Testis (tissue), 3 donors: ENCODE results near the gene GATA5. TPM values are rescaled to one million over a fixed set of nuclear protein-coding genes. Genes with fewer than 3 reads are reported as not detected.

Source experiments
- DNase-seq: peaks from one replicate; pipeline ENCODE4 v3.0.0-alpha.2; 2019
- H3K27ac ChIP-seq, 2 donors: fragments of 200-600 bp; sonication (generic); one replicate each; pipeline ENCODE4 v1.5.1; 2019
- H3K27me3 ChIP-seq: fragments of 200-600 bp; sonication (generic); one replicate; pipeline ENCODE4 v1.5.1; 2019
- H3K36me3 ChIP-seq: fragments of 200-600 bp; sonication (generic); one replicate; pipeline ENCODE4 v1.5.1; 2017; ENCODE audit warnings: low read depth; ENCODE audit errors: missing control alignments
- H3K4me1 ChIP-seq: fragments of 200-600 bp; sonication (generic); one replicate; pipeline ENCODE4 v1.5.1; 2019
- H3K4me3 ChIP-seq, 2 donors: fragments of 200-600 bp; sonication (generic); one replicate each; pipeline ENCODE4 v1.5.1; 2017 to 2019
- H3K9me3 ChIP-seq: fragments of 200-600 bp; sonication (generic); one replicate; pipeline ENCODE4 v1.5.1; 2017
- POLR2A ChIP-seq: fragments of 450-650 bp; IDR thresholded peaks from one replicate; pipeline ENCODE4 v1.6.1; 2017; ENCODE audit warnings: antibody characterized with exemption, mild to moderate bottlenecking, moderate library complexity
- WGBS, 2 donors: methylation state at CpG; one replicate each; pipeline ENCODE4 v1.1.5; 2018; 5-methylcytosine and 5-hydroxymethylcytosine counted together
- intact Hi-C: fragments of 100-400 bp; cut with DNase I; formaldehyde crosslinking; loops from one replicate; pipeline ENCODE4 v1.15.1; 2023; ENCODE audit warnings: low total_unique reads
- polyA plus RNA-seq: library from polyadenylated mRNA; stranded (reverse); fragments of 350-450 nt; fragmentation: Illumina TruSeq; extraction: RNeasy Lipid Tissue Mini Kit (QIAGEN cat#74804); gene quantifications from one replicate; pipeline ENCODE4 v1.2.3, GENCODE V29; 2014; ENCODE audit warnings: low read depth, low replicate concordance; ENCODE audit not compliant: insufficient read depth
- total RNA-seq, 2 donors: library from RNA; depleted of rRNA; stranded (reverse); fragments of >200 nt; gene quantifications; one replicate each; pipeline ENCODE4 v1.2.3, GENCODE V29; 2016
- TF ChIP-seq, protein P1 (sequence below), 3 experiments: fragments of 450-650 bp in 2 of 3; fragments of 200-600 bp in 1 of 3; sonication (generic) in 1 of 3; IDR thresholded peaks; one replicate each; pipeline ENCODE4 v1.5.1; 2016 to 2019; ENCODE audit warnings: antibody characterized with exemption in 3 of 3, mild to moderate bottlenecking in 2 of 3, moderate library complexity in 1 of 3

The GATA5 gene
- total and polyA plus RNA-seq, 3 donors from 2014 or later = 19.0 to 70.6 (median 54.5) TPM

DNA sequence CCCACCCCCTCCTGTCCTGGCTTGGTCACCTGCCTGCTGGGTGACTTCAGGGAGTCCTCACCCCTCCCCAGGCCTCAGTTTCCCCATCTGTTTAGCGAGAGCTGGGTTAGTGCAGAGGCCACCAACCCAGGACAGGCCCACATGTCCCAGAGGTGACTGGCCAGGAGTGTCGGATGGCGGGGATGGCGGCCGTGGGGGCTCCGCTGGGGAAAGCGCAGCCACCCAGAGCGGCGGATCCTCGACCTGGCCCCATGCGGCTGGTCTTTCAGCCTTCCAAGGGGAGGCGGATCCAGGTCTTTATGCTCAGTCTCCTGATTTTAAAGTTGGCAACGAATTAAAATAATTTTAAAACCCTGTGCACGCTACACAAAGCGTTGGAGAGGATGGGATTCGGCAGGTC, 31.0 kb upstream of the GATA5 start:
- no peaks in the 10 kb centered on the region for H3K27me3 ChIP-seq

DNA sequence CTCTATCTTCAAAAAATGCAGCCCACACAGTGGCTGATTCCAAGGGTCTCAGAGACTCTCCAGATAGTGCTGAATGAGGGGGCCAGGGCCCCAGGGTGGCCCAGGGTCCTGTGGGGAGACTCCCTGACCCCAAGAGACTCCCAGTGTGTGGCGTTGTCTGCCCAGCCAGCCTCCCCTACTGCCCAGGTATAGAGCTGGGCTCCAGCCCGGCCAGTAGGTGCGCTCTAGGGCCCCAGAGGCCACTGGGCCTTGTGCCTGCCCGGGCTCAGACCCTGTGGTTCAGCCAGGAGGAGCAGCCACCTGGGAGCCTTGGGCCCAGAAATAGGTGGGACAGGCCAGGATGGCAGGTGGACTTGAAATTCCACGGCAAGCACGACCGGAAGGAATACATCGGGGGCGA, 30.3 kb upstream of the GATA5 start:
- H3K27ac ChIP-seq = no peak overlapping the region
- no peak for DNase-seq
- TF ChIP-seq, protein P1, sequence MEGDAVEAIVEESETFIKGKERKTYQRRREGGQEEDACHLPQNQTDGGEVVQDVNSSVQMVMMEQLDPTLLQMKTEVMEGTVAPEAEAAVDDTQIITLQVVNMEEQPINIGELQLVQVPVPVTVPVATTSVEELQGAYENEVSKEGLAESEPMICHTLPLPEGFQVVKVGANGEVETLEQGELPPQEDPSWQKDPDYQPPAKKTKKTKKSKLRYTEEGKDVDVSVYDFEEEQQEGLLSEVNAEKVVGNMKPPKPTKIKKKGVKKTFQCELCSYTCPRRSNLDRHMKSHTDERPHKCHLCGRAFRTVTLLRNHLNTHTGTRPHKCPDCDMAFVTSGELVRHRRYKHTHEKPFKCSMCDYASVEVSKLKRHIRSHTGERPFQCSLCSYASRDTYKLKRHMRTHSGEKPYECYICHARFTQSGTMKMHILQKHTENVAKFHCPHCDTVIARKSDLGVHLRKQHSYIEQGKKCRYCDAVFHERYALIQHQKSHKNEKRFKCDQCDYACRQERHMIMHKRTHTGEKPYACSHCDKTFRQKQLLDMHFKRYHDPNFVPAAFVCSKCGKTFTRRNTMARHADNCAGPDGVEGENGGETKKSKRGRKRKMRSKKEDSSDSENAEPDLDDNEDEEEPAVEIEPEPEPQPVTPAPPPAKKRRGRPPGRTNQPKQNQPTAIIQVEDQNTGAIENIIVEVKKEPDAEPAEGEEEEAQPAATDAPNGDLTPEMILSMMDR (IDR thresholded peaks at IDR 0.05) = no peak
- no peak for TF ChIP-seq POLR2A
- H3K27me3 ChIP-seq = no peaks in the 10 kb centered on the region
- intact Hi-C loops = loop anchor here (10.0 kb wide), 1 partner anchor 279 kb away; no protein-coding TSS in a partner anchor
- WGBS, 2 donors = 84 to 86% methylated on average over 5 to 9 of the region's 9 CpGs
- no peaks in the 10 kb centered on the region for H3K36me3 ChIP-seq
- no peak overlapping the region for H3K4me3 ChIP-seq
- H3K9me3 ChIP-seq = no peaks in the 10 kb centered on the region
- no peaks in the 10 kb centered on the region for H3K4me1 ChIP-seq

More for the DNA sequence above, 31.0 kb upstream of the GATA5 start:
- TF ChIP-seq, protein P1 (IDR thresholded peaks at IDR 0.05) = no peak
- TF ChIP-seq POLR2A = no peak
- Histone ChIP-seq H3K4me3 (no peak overlapping the region), H3K9me3 (no peaks in the 10 kb centered on the region), H3K36me3 (no peaks in the 10 kb centered on the region), H3K27ac (no peak overlapping the region), H3K4me1 (no peaks in the 10 kb centered on the region)
- no peak for DNase-seq
- intact Hi-C loops = loop anchor here (10.0 kb wide), 1 partner anchor 278 kb away; no protein-coding TSS in a partner anchor
- 95 to 97% methylated on average over 16 of the region's 16 CpGs for WGBS, 2 donors

DNA sequence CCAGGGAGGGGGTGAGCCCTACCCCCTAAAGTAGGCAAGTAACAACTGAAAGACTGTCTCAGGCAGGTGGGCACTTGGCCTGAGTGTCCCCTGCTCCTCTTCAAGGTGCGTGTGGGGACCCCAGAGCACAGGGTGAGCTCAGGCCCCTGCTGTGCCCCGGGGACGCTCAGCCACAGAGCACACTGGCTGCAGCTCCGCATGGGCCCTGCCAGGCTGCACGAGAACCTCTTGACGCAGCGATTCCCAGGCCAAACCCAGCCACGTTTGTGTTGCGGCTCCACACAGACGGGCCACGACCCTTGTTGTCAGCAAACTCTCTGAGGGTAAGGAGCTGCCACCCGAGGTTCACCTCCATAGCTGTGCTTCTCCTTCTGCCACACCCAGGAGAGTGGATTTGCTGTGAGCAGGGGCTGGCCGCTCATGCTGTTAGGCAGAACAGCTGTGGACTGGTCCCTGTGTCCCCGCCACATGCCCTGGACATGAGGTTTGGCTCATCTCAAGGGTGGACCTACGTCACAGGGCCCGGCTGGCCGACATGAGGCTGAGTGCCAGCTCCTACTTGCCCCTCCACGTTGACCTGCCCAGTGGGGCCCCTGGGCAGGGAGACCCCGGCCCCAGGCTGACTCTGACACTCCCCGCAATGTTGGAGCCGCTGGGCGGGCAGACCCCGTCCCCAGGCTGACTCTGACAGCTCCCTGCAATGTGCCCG, 29.7 kb upstream of the GATA5 start:
- Histone ChIP-seq H3K36me3 (no peaks in the 10 kb centered on the region), H3K4me1 (no peaks in the 10 kb centered on the region), H3K27ac (no peak overlapping the region), H3K4me3 (no peak overlapping the region), H3K27me3 (no peaks in the 10 kb centered on the region), H3K9me3 (no peaks in the 10 kb centered on the region)
- WGBS, 2 donors = 83 to 90% methylated on average over 10 to 22 of the region's 24 CpGs
- TF ChIP-seq, protein P1 (IDR thresholded peaks at IDR 0.05) = no peak
- no peak for TF ChIP-seq POLR2A
- intact Hi-C loops = loop anchor here (10.0 kb wide), 1 partner anchor 279 kb away; no protein-coding TSS in a partner anchor
- no peak for DNase-seq

- Histone ChIP-seq H3K9me3 (no peaks in the 10 kb centered on the region), H3K27me3 (no peaks in the 10 kb centered on the region), H3K4me1 (no peaks in the 10 kb centered on the region), H3K4me3 (no peak overlapping the region), H3K27ac (no peak overlapping the region), H3K36me3 (no peaks in the 10 kb centered on the region)
- TF ChIP-seq, protein P1 (IDR thresholded peaks at IDR 0.05) = no peak
- no peak for TF ChIP-seq POLR2A
- DNase-seq = no peak
- intact Hi-C loops = loop anchor here (10.0 kb wide), 1 partner anchor 280 kb away; no protein-coding TSS in a partner anchor
- 96 to 97% methylated on average over 4 of the region's 4 CpGs for WGBS, 2 donors
These were observed 28.5 kb upstream of the GATA5 start for GRCh38 chr20:62504323-62504722.
